GM12878 (cell line): ENCODE results near the gene DUSP10. TPM values are rescaled to one million over a fixed set of nuclear protein-coding genes. Genes with fewer than 3 reads are reported as not detected.

ENCODE experiments used
- CBX5 ChIP-seq: sonication (generic); IDR thresholded peaks from 2 replicates; pipeline ENCODE4 v1.6.1; 2016; ENCODE audit warnings: low read depth, moderate library complexity, mild to moderate bottlenecking, inconsistent platforms
- CEBPB ChIP-seq, 2 experiments: fragments of 150-350 bp in 1 of 2; IDR thresholded peaks; 2 replicates each; pipeline ENCODE4 v1.6.1; 2012 to 2014; ENCODE audit warnings: low read depth in 2 of 2, low read length in 2 of 2, borderline replicate concordance in 1 of 2, inconsistent platforms in 1 of 2
- NFXL1 ChIP-seq: fragments of 450-650 bp; IDR thresholded peaks from 2 replicates; pipeline ENCODE4 v1.6.1; 2017; ENCODE audit warnings: antibody characterized with exemption, mild to moderate bottlenecking, borderline replicate concordance
- PAX8 ChIP-seq: fragments of 450-650 bp; IDR thresholded peaks from 2 replicates; pipeline ENCODE4 v1.6.1; 2017; ENCODE audit warnings: mild to moderate bottlenecking, moderate library complexity
- POLR2A ChIP-seq: IDR thresholded peaks from 2 replicates; pipeline ENCODE4 v1.6.1; 2011; ENCODE audit warnings: low read depth, mild to moderate bottlenecking, low read length
- POLR2AphosphoS2 ChIP-seq: IDR thresholded peaks from 2 replicates; pipeline ENCODE4 v1.6.1; 2011; ENCODE audit warnings: low read depth, mild to moderate bottlenecking, low read length, improper control_type of control experiment, moderate library complexity
- SMAD5 ChIP-seq: IDR thresholded peaks from 2 replicates; pipeline ENCODE4 v1.6.1; 2016; ENCODE audit warnings: antibody characterized with exemption, low read depth
- SMARCA5 ChIP-seq: fragments of 450-650 bp; IDR thresholded peaks from 2 replicates; pipeline ENCODE4 v1.6.1; 2017; ENCODE audit warnings: mild to moderate bottlenecking
- TCF12 ChIP-seq: IDR thresholded peaks from 2 replicates; pipeline ENCODE4 v1.6.1; 2011; ENCODE audit warnings: low read depth, mild to moderate bottlenecking, low read length
- ZNF207 ChIP-seq: fragments of 450-650 bp; IDR thresholded peaks from 2 replicates; pipeline ENCODE4 v1.6.1; 2014; ENCODE audit warnings: antibody characterized with exemption, mild to moderate bottlenecking, borderline replicate concordance
- ZNF384 ChIP-seq: IDR thresholded peaks from 2 replicates; pipeline ENCODE4 v1.6.1; 2012; ENCODE audit warnings: low read depth, mild to moderate bottlenecking, low read length, improper control_type of control experiment, borderline replicate concordance
- polyA plus RNA-seq, 11 experiments: library from polyadenylated mRNA; depleted of rRNA in 4 of 11; unstranded in 6 of 11; stranded (reverse) in 5 of 11; fragments of >200 nt; fragmentation: Nextera tagmentation in 4 of 11; fragmentation: Illumina TruSeq in 1 of 11; extraction: Ambion mirVana in 4 of 11; extraction: Trizol in 1 of 11; gene quantifications; 1 replicate in 1 of 11; 2 replicates in 10 of 11; pipeline versions ENCODE4 v1.2.1 to v1.2.3, GENCODE V29; 2011 to 2016; ENCODE audit warnings: inconsistent platforms in 2 of 11, missing spikeins in 2 of 11, low read depth in 1 of 11
- total RNA-seq, 4 experiments: library from RNA; depleted of rRNA in 3 of 4; stranded (reverse); fragments of >200 nt in 3 of 4; fragmentation: Illumina TruSeq in 1 of 4; extraction: Trizol in 1 of 4; gene quantifications; 2 replicates each; pipeline versions ENCODE4 v1.2.1 to v1.2.3, GENCODE V29; 2013 to 2021
- TF ChIP-seq, protein P1 (sequence below): IDR thresholded peaks from 2 replicates; pipeline ENCODE4 v1.6.1; 2012; ENCODE audit warnings: mild to moderate bottlenecking, low read depth, low read length
- TF ChIP-seq, protein P2 (sequence below): IDR thresholded peaks from 2 replicates; pipeline ENCODE4 v1.6.1; 2012; ENCODE audit warnings: low read depth, low read length, improper control_type of control experiment
- TF ChIP-seq, protein P3 (sequence below), 3 experiments: IDR thresholded peaks in 2 of 3; conservative IDR thresholded peaks in 1 of 3; 2 replicates each; pipeline ENCODE4 v1.5.1; 2011; ENCODE audit warnings: low read depth in 3 of 3, low read length in 3 of 3, mild to moderate bottlenecking in 3 of 3, control low read depth in 2 of 3, moderate library complexity in 2 of 3, inconsistent platforms in 1 of 3, mixed read lengths in 1 of 3; ENCODE audit not compliant: control insufficient read depth in 2 of 3, insufficient read depth in 1 of 3; ENCODE audit errors: extremely low read depth in 1 of 3
- TF ChIP-seq, protein P4 (sequence below): IDR thresholded peaks from 2 replicates; pipeline ENCODE4 v1.6.1; 2012; ENCODE audit warnings: low read depth, low read length, improper control_type of control experiment
- TF ChIP-seq, protein P5 (sequence below): IDR thresholded peaks from 2 replicates; pipeline ENCODE4 v1.6.1; 2011; ENCODE audit warnings: low read depth, low read length, improper control_type of control experiment, borderline replicate concordance
- TF ChIP-seq, protein P6 (sequence below): fragments of 150-350 bp; IDR thresholded peaks from 2 replicates; pipeline ENCODE4 v1.6.1; 2016; ENCODE audit warnings: low read depth, low read length

The DUSP10 gene
- total and polyA plus RNA-seq, 10 of the 15 experiments (the other 5 are each of a cell fraction or from before 2014, with no cell fraction given), result 20.3 to 38.4 (median 27.8) TPM

DNA sequence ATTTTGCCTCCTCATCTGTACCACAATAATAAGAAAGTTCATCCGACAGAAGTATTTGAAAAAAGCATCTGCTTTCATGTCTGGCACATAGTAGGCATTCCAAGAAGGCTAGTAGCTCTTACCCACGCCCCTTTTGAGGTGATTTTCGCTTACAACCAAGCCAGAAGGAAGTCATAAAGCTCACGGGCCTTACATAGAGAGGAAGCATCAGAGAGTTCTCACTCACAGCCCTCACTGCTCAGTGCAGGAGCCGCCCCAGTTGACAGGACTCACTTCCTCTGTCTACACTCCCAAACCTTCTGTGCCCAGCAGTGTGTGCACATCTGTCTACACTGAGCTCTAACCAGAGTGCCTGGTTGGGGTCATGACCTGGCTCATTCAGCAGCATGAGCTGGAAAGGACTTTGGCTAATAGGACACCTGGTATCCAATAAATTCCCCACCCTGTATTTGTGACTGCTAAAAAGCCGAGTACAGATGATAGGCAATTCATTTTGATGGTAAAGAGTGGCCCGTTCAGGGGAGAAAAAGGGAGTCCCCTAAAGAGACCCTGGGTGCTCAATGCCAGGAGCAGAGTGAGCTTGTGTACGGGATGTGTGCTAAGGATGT, 36.8 kb upstream of the DUSP10 start (continued):
- TF ChIP-seq, protein P1, sequence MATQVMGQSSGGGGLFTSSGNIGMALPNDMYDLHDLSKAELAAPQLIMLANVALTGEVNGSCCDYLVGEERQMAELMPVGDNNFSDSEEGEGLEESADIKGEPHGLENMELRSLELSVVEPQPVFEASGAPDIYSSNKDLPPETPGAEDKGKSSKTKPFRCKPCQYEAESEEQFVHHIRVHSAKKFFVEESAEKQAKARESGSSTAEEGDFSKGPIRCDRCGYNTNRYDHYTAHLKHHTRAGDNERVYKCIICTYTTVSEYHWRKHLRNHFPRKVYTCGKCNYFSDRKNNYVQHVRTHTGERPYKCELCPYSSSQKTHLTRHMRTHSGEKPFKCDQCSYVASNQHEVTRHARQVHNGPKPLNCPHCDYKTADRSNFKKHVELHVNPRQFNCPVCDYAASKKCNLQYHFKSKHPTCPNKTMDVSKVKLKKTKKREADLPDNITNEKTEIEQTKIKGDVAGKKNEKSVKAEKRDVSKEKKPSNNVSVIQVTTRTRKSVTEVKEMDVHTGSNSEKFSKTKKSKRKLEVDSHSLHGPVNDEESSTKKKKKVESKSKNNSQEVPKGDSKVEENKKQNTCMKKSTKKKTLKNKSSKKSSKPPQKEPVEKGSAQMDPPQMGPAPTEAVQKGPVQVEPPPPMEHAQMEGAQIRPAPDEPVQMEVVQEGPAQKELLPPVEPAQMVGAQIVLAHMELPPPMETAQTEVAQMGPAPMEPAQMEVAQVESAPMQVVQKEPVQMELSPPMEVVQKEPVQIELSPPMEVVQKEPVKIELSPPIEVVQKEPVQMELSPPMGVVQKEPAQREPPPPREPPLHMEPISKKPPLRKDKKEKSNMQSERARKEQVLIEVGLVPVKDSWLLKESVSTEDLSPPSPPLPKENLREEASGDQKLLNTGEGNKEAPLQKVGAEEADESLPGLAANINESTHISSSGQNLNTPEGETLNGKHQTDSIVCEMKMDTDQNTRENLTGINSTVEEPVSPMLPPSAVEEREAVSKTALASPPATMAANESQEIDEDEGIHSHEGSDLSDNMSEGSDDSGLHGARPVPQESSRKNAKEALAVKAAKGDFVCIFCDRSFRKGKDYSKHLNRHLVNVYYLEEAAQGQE, result no peak
- TF ChIP-seq SMARCA5 (no peak), NFXL1 (no peak), POLR2A (peak; percentile 63), TCF12 (no peak), CBX5 (0 out of 2 replicates have a peak, but pooled peaks have one; percentile 25), POLR2AphosphoS2 (no peak), PAX8 (no peak), SMAD5 (no peak), CEBPB (IDR thresholded peaks at IDR 0.05; ENCODE audit: borderline replicate concordance in 1 of 2, low read depth in 2 of 2, low read length in 2 of 2) (no peak), ZNF207 (no peak), ZNF384 (no peak)
- TF ChIP-seq, protein P2, sequence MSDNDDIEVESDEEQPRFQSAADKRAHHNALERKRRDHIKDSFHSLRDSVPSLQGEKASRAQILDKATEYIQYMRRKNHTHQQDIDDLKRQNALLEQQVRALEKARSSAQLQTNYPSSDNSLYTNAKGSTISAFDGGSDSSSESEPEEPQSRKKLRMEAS, result no peak
- TF ChIP-seq, protein P3, sequence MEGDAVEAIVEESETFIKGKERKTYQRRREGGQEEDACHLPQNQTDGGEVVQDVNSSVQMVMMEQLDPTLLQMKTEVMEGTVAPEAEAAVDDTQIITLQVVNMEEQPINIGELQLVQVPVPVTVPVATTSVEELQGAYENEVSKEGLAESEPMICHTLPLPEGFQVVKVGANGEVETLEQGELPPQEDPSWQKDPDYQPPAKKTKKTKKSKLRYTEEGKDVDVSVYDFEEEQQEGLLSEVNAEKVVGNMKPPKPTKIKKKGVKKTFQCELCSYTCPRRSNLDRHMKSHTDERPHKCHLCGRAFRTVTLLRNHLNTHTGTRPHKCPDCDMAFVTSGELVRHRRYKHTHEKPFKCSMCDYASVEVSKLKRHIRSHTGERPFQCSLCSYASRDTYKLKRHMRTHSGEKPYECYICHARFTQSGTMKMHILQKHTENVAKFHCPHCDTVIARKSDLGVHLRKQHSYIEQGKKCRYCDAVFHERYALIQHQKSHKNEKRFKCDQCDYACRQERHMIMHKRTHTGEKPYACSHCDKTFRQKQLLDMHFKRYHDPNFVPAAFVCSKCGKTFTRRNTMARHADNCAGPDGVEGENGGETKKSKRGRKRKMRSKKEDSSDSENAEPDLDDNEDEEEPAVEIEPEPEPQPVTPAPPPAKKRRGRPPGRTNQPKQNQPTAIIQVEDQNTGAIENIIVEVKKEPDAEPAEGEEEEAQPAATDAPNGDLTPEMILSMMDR (IDR thresholded peaks at IDR 0.05 in 2 of 3, conservative IDR thresholded peaks at IDR 0.05 in 1 of 3; ENCODE audit: control insufficient read depth in 2 of 3, extremely low read depth in 1 of 3, insufficient read depth in 1 of 3, low read depth in 3 of 3, low read length in 3 of 3), result no peak
- TF ChIP-seq, protein P4, sequence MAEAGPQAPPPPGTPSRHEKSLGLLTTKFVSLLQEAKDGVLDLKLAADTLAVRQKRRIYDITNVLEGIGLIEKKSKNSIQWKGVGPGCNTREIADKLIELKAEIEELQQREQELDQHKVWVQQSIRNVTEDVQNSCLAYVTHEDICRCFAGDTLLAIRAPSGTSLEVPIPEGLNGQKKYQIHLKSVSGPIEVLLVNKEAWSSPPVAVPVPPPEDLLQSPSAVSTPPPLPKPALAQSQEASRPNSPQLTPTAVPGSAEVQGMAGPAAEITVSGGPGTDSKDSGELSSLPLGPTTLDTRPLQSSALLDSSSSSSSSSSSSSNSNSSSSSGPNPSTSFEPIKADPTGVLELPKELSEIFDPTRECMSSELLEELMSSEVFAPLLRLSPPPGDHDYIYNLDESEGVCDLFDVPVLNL, result no peak
- TF ChIP-seq, protein P5, sequence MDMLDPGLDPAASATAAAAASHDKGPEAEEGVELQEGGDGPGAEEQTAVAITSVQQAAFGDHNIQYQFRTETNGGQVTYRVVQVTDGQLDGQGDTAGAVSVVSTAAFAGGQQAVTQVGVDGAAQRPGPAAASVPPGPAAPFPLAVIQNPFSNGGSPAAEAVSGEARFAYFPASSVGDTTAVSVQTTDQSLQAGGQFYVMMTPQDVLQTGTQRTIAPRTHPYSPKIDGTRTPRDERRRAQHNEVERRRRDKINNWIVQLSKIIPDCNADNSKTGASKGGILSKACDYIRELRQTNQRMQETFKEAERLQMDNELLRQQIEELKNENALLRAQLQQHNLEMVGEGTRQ, result no peak
- TF ChIP-seq, protein P6, sequence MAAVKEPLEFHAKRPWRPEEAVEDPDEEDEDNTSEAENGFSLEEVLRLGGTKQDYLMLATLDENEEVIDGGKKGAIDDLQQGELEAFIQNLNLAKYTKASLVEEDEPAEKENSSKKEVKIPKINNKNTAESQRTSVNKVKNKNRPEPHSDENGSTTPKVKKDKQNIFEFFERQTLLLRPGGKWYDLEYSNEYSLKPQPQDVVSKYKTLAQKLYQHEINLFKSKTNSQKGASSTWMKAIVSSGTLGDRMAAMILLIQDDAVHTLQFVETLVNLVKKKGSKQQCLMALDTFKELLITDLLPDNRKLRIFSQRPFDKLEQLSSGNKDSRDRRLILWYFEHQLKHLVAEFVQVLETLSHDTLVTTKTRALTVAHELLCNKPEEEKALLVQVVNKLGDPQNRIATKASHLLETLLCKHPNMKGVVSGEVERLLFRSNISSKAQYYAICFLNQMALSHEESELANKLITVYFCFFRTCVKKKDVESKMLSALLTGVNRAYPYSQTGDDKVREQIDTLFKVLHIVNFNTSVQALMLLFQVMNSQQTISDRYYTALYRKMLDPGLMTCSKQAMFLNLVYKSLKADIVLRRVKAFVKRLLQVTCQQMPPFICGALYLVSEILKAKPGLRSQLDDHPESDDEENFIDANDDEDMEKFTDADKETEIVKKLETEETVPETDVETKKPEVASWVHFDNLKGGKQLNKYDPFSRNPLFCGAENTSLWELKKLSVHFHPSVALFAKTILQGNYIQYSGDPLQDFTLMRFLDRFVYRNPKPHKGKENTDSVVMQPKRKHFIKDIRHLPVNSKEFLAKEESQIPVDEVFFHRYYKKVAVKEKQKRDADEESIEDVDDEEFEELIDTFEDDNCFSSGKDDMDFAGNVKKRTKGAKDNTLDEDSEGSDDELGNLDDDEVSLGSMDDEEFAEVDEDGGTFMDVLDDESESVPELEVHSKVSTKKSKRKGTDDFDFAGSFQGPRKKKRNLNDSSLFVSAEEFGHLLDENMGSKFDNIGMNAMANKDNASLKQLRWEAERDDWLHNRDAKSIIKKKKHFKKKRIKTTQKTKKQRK, result no peak
